ENCODE results near the gene SMIM35.

The SMIM35 gene

DNA sequence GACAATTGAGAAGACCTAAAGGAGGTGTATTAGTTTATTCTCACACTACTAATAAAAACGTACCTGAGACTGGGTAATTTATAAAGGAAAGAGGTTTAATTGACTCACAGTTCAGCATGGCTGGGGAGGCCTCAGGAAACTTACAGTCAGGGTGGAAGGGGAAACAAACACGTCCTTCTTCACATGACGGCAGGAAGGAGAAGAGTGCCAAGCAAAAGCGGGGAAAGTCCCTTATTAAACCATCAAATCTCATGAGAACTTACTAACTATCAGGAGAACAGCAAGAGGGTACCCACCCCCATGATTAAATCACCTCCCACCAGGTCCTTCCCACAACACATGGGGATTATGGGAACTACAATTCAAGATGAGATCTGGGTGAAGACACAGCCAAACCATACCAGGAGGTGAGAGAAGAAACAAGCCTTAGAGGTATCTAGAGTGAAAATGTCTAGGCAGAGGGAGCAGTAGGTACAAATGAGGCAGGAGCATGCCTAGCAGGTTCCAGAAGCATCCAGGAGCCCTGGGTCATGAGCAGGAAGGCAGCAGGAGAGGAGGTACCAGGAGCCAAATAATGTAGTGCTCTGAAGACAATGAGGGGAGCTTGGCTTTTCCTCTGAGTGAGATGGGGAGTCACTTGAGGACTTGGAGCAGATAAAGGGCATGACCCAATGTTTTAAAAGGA is 69.0 kb downstream of the SMIM35 start:
- DNase-seq: no peak

DNA sequence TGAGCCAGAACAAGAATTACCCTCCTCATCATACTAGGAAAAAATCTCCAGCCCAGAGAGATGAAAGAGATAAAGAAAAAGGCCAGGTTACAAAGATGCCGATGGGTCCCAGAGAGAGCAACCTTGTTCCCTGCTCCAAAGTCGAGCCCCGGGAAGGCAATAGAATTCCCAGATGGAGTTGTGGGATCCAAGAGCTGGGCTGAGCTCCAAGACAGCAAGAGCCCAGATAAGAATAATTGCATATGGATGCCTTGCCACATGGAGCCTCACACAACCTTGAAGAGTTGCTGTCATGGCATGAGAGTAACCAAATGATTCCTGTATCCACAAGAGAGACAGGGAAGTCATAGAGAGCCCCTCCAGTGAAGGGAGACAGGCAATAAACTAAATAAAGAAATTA is 69.7 kb downstream of the SMIM35 start:
- no peak for DNase-seq

- DNase-seq: peak; percentile 66
Observed at GRCh38 chr11:118016104-118016503, 70.7 kb downstream of the SMIM35 start.

DNA sequence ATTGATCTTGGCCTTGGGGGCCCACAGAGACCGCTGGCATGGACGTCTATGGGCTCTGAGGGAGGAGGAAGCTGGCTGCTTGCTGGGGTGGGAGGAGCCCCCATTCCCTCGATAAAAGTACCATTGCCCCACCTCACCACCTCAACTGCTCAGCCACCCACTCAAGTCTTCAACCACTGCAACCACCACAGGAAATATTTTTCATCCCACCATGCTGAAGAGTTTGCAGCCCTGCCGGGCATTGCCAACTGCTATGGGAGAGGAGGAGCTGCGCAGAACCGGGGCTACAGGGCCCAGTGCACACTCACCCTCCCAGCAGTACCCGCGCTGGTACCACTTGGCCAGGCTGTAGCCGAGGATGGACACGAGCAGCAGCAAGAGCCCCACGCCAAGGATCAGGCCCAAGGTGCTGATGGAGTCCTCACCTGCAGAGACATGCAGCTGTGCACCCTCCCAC is 71.3 kb downstream of the SMIM35 start:
- peak; percentile 73 for DNase-seq

DNA sequence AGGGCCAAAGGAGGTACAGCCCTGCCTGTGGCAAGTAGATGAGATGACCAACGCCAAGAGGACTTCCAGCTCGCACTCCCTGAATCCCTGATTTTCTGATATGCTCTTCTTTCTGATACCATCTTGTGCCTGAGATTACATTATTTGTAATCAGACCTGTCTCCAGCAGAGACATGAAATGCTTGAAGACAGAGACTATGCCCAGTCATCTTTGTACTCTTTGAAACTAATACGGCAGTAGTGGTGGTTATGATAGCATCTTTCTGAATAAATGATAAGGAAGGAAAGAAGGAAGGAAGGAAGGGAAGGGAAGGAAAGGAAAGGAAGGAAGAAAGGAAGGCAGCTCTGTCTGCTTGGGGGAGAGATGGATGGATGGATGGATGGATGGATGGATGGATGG is 72.7 kb downstream of the SMIM35 start:
- no peak for DNase-seq

DNA sequence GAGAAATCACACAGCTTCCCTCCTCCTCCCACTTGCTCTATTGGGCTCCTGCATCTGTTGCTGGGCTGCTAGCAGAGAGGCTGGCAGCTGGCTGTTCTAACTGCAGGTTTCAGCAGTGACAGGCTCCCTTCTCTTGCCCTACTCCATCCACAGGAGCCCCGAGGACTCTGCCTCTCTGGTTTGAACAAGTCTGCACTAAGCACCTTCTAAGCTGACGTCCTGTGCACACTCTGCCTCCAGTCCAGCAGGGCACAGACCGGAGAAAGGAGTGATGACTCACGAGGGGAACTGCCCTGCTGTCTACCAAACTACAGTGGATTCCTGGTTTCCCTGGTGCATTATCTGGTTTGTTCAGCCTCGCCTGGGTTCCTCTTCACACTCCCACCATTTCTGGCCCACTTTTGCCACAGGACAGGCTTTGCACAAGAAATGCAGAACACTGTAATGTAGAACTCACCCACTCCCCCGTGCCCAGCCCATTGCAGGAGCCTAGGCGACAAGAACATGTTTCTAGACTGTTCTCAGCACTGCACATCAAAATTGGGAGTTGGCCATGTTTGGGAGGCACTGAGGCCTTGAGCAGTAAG is 74.6 kb downstream of the SMIM35 start:
- peak; percentile 88 for DNase-seq

DNA sequence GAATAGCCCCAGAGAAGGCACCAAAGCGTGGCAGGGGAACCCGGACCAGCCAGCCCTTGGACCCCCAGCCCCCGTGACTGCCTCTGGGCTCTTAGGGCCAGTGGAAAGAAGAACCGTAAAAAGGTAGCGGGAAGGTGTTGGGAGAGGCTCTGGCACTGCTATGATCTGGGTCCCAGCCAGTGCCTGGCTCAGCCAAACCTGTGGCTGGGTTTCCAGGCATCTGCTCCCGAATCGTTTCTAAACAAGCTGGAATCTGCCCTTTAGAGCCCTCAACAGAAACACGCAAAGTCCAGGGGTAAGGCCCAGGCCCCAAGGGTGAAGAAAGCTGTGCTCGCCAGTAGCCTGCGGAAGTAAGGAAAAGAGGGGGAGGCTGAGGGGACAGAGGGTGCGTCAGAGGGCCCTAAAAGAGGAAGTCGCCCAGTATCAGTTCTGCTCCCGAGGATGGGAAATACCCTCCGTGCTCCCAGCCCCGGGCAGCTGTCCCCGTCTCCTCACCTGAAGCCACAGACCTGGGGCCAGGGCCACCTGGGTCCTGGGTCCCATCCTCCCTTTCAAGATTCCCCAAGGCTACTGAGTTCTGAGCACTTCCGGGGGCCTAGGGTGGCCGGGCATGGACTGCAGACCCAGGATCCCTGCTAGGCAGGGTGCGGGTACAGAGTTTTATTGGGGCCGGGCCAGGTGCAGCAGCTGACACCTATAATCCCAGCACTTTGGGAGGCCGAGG is 75.9 kb downstream of the SMIM35 start:
- peak; percentile 89 for DNase-seq

DNA sequence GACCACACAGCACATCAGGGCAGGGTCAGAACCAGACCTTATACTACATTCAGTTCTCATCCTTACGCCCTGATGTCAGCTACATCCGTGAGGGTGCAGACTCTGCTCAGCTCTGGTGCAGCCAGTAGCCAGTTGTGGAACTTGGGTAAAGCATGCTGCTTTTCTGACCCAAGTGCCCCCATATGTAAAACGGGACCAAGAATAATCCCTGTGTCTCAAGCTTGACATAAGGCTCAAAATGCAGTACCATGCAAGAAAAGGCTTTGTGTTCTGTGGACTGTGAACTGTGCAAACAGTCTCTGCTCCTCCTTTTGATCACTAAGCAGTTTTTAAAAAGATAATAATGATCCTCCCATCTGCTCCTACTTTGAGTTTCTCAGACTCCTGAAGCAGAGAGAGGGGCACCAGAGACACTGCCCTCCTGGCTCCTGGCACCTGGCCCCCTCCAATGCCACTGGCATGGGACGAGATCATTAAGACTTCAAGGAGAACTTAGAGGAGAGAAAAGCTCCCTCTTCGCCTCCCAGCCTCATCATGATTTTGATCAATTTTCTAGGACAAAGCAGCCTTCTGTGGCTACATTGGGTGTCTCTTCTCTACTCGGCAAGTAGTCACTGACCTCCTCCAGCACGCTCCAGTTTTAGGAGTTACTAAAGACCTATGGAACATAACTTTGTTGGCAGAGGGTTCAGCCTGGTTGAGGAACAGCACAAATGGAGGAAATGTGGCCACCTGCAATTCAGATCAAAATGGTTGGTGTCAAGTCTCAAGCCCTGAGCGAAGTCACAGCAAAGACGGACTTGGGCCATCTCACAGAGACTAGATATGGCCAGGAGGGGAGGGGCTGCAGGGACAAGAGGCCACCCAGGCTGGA is 76.7 kb downstream of the SMIM35 start:
- DNase-seq: no peak

DNA sequence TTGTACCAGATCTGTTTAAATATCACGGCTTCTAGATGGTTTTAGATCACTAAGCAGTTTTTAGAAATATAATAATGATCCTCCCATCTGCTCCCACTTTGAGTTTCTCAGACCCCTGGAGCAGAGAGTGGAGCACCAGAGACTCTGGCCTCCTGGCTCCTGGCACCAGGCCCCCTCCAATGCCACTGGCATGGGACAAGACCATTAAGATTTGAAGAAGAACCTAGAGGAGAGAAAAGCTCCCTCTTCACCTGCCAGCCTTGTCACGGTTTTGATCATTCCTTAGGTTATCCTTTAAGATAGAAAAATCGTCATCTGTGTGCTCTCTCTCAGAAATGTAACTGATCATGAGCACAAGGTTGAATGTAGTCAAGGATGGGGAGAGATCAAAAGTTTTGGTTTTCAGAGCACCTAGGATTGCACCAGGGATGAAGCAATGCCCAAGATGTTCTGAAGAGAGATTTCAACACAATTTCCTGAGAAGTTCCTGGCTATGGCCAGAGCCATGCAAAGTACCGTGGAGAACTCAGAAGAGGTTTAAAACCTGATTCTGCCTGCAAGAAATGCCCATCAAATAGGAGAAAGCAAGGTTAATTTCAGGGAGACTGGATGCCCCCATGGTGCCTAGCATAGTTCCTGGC is 78.4 kb downstream of the SMIM35 start:
- peak; percentile 39 for DNase-seq

- peak; percentile 89 for DNase-seq
Observed at GRCh38 chr11:118007563-118008270, 79.0 kb downstream of the SMIM35 start.

DNA sequence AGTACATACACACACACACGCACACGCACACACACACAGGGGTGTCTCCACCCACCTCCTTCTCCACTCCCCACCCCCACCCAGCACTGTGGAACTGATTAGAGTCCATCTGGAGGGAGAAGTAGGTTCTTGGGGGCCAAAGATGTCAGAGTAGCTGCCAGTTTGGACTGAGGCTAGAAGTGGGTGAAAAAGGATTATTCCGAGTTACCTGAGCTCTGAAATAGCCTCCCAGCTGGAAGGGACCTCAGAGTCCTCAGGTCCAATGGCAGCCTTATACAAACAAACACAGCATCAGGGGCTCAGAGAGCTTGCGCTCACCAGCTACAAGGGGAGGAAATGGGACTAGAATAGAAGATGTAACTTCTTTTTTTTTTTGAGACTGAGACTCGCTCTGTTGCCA is 79.7 kb downstream of the SMIM35 start:
- peak; percentile 38 for DNase-seq

- no peak for DNase-seq
Observed at GRCh38 chr11:118006153-118006534, 80.6 kb downstream of the SMIM35 start.

GRCh38 chr11:118005224-118006152 is 81.3 kb downstream of the SMIM35 start:
- no peak for DNase-seq

- DNase-seq: no peak
Observed at GRCh38 chr11:118004543-118005223, 82.1 kb downstream of the SMIM35 start.

- DNase-seq: no peak
Observed at GRCh38 chr11:118003456-118003855, 83.3 kb downstream of the SMIM35 start.

- peak; percentile 67 for DNase-seq
Observed at GRCh38 chr11:118002541-118003423, 84.0 kb downstream of the SMIM35 start.

DNA sequence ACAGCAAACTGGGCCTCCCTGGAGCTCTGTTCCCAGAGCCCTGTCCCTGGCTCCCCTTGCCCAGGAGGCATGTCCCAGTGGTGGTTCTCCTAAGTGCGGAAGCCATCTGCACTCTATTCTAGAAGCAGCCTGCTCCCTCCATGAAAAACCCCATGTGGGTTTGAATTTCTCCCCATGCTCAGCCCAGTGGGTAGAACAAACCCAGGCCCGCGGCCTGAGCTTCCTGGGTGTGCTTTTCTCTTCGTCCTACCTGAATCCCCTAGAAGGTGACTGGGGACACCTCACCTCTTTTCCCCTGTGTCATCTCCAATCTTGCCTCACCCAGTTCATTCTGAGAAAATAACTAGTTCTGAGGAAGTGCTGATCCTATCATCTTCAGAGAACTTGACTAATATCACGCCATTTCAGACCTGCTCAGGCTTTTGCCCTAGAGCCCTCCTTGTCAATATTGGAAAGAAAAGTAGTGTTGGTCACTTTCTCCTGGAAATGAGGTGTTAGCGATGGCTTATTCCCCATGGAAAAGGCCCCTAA is 84.7 kb downstream of the SMIM35 start:
- DNase-seq: peak; percentile 75

DNA sequence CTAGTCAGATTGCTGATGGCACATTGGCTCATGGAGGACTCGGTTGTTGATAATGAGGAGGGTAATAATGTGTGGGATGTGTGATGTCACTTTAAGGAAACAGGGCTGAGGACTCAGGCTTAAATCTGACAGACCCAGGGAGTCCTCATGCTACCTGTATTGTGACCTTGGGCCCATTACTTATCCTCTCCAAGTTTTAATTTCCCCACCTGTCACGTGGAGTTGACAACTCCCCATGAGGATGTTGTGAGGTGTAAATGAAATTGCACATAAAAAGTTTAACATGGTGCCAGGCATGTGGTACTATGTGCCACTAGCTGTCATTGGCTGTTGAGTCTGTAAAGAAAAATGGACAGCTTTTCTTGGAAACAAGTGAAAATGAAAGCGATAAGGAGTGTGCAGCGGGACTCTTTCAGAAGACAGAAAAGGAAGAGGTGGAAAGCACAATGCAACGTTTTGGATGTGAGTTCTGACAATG is 85.2 kb downstream of the SMIM35 start:
- peak; percentile 64 for DNase-seq

DNA sequence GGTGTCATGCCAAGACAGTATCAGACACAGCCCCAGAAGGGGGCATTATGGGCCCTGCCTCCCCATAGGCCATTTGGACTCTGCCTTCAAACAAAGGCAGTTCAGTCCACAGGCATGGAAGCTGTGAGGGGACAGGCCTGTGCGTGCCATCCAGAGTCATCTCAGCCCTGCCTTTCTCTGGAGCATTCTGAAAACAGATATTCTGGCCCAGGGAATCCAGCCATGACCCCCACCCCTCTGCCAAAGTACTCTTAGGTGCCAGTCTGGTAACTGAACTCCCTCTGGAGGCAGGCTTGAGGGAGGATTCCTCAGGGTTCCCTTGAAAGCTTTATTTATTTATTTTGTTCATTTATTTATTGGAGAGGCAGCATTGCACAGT is 85.9 kb downstream of the SMIM35 start:
- DNase-seq: no peak
